ENCODE data around the gene IL18RAP.

DNA sequence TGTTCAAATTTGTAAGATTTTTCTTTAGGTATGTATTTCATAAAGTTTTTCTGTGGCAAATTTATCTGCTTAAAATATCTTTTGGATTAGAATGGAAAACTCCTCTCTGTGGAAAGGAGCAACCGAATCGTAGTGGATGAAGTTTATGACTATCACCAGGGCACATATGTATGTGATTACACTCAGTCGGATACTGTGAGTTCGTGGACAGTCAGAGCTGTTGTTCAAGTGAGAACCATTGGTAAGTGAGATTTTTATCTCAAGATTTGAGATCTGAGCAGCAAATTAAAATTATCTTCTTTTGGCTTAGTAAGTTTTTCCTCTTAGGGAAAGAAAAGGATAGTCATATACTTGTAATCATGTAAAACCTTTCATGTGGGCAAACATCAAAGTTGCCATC is 14.2 kb downstream of the IL18RAP start:
- TF ChIP-seq, protein P1, sequence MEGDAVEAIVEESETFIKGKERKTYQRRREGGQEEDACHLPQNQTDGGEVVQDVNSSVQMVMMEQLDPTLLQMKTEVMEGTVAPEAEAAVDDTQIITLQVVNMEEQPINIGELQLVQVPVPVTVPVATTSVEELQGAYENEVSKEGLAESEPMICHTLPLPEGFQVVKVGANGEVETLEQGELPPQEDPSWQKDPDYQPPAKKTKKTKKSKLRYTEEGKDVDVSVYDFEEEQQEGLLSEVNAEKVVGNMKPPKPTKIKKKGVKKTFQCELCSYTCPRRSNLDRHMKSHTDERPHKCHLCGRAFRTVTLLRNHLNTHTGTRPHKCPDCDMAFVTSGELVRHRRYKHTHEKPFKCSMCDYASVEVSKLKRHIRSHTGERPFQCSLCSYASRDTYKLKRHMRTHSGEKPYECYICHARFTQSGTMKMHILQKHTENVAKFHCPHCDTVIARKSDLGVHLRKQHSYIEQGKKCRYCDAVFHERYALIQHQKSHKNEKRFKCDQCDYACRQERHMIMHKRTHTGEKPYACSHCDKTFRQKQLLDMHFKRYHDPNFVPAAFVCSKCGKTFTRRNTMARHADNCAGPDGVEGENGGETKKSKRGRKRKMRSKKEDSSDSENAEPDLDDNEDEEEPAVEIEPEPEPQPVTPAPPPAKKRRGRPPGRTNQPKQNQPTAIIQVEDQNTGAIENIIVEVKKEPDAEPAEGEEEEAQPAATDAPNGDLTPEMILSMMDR (IDR thresholded peaks at IDR 0.05): no peak
- TF ChIP-seq EZH2 (IDR thresholded peaks at IDR 0.05; ENCODE audit: borderline replicate concordance, insufficient read depth, low read depth, low read length, poor library complexity, severe bottlenecking): no peak

Data from B cell (primary cell).